Measurements from ENCODE around the gene TULP3. TPM values are rescaled to one million over a fixed set of nuclear protein-coding genes. Genes with fewer than 3 reads are reported as not detected.

TULP3 gene
- total and polyA plus RNA-seq, 2 experiments from 2014 or later = 19.0 to 22.9 TPM

DNA sequence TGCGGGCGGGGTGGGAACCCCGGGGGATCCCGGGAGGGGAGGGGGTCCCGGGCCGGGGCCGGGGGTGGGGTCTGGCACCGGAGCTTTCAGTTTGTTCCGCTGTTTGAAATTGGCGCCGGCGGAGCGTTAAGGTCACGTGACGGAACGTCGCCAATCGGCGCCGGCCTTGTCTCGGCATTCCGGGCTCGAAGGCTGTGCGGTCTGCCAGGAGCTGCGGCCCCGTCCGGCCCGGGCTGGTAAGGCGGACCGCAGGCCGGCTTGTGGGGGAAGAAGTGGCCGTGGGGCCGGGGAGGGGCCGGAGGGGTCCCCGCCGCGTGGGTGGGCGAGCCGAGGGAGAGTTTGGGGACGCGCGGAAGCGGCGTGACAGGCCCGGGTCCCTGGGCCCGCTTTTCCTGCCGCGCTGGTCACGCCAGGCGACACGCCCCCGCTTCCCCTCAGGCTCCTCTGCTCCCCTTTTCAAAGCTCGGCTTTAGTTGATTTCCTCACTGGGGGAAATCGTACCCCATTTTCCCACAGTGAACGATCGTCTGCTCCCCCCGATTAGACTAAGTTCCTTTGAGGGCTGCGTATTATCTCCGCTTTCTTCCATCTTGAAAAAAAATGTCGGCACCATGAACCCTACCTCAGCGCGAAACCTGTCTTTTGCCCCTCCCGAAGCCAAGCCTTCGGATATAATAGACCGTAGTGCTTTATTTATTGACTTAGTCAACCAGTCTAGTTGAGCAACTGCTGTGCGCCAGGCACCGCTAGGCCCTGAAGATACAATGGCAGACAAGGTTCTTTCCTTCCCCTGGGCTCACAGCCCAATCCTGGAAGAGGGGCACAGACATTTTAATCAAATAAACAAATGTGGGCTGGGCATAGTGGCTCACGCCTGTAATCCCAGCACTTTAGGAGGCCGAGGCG is 13.4 kb upstream of the TULP3 start, which contains the start of the genes FOXM1 and RHNO1:
FOXM1 (minus strand) TSS at position 128 of the 906 bp plus-strand sequence. CDS start 2,696 bp downstream, outside the sequence.
RHNO1 (plus strand) TSS at position 177 of the 906 bp plus-strand sequence. CDS start 8,144 bp downstream, outside the sequence.
- peak within 1 kb of the TSS; percentile 96 for H3K27ac ChIP-seq
- H3K4me2 ChIP-seq = peak within 1 kb of the TSS; percentile 98
- 2% methylated on average over 26 of the region's 70 CpGs for WGBS (ENCODE audit: low lambda C conversion rate, missing lambda C conversion rate)
- peak within 1 kb of the TSS; percentile 39 for H3K4me3 ChIP-seq
- no peaks in the 10 kb centered on the region for H3K36me3 ChIP-seq (replicated peaks; ENCODE audit: insufficient read depth, low read depth)
- no peak for TF ChIP-seq EZH2 (IDR thresholded peaks at IDR 0.05; ENCODE audit: borderline replicate concordance)
- TF ChIP-seq EZH2phosphoT487 (IDR thresholded peaks at IDR 0.05; ENCODE audit: low read depth, severe bottlenecking, unreplicated experiment) = no peak
- peak; percentile 6 for TF ChIP-seq CTCF (IDR thresholded peaks at IDR 0.05; ENCODE audit: poor library complexity)
- peaks cover 17% of the 10 kb centered on the region for H3K4me1 ChIP-seq (ENCODE audit: insufficient read depth)
- H3K79me2 ChIP-seq = peaks cover 64% of the 10 kb centered on the region
- H3K27me3 ChIP-seq = no peaks in the 10 kb centered on the region
- no peaks in the 10 kb centered on the region for H3K9me2 ChIP-seq (replicated peaks; ENCODE audit: insufficient read depth)
- no peaks in the 10 kb centered on the region for H4K20me1 ChIP-seq (ENCODE audit: insufficient read depth, poor library complexity, severe bottlenecking)
- peak within 1 kb of the TSS; percentile 65 for H2AFZ ChIP-seq
- no peaks in the 10 kb centered on the region for H3K9me3 ChIP-seq (ENCODE audit: low read depth)
- DNase-seq (ENCODE audit: low spot score) = peak; percentile 95

- no peaks in the 10 kb centered on the region for H3K27me3 ChIP-seq
- peak overlapping the region; percentile 65 for H2AFZ ChIP-seq
- peak; percentile 45 for DNase-seq (ENCODE audit: low spot score)
- TF ChIP-seq CTCF (IDR thresholded peaks at IDR 0.05; ENCODE audit: poor library complexity) = peak; percentile 4
- no peak for TF ChIP-seq EZH2phosphoT487 (IDR thresholded peaks at IDR 0.05; ENCODE audit: low read depth, severe bottlenecking, unreplicated experiment)
- no peaks in the 10 kb centered on the region for H3K9me3 ChIP-seq (ENCODE audit: low read depth)
- peak overlapping the region; percentile 98 for H3K4me2 ChIP-seq
- H3K4me1 ChIP-seq (ENCODE audit: insufficient read depth) = peaks cover 17% of the 10 kb centered on the region
- H3K79me2 ChIP-seq = peaks cover 70% of the 10 kb centered on the region
- WGBS (ENCODE audit: low lambda C conversion rate, missing lambda C conversion rate) = 38% methylated on average over 16 of the region's 16 CpGs
- no peaks in the 10 kb centered on the region for H3K36me3 ChIP-seq (replicated peaks; ENCODE audit: insufficient read depth, low read depth)
- peak overlapping the region; percentile 39 for H3K4me3 ChIP-seq
- peak overlapping the region; percentile 96 for H3K27ac ChIP-seq
- H3K9me2 ChIP-seq (replicated peaks; ENCODE audit: insufficient read depth) = no peaks in the 10 kb centered on the region
- no peaks in the 10 kb centered on the region for H4K20me1 ChIP-seq (ENCODE audit: insufficient read depth, poor library complexity, severe bottlenecking)
These were observed 12.5 kb upstream of the TULP3 start for GRCh38 chr12:2877953-2878732.

DNA sequence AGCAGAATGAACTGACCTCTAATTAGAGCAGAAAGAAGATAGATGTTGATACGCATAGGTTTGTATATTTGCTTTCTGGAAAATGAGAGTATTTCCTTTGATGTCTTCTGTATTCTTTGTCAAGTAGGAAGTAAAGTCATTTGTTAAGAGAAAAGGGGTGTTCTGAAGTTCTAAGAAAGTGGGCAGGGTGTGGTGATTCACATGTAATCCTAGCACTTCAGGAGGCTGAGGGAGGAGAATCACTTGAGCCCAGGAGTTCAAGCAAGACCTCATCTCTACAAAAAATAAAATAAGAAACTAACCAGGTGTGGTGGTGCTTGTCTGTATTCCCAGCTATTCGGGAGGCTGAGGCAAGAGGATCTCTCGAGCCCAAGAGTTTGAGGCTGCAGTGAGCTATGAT is 10.8 kb upstream of the TULP3 start:
- Histone ChIP-seq H3K36me3 (replicated peaks; ENCODE audit: insufficient read depth, low read depth) (no peaks in the 10 kb centered on the region), H3K79me2 (peaks cover 77% of the 10 kb centered on the region), H3K27me3 (no peaks in the 10 kb centered on the region), H3K9me2 (replicated peaks; ENCODE audit: insufficient read depth) (no peaks in the 10 kb centered on the region), H3K4me2 (no peak overlapping the region), H3K4me1 (ENCODE audit: insufficient read depth) (peaks cover 17% of the 10 kb centered on the region), H3K27ac (no peak overlapping the region), H3K9me3 (ENCODE audit: low read depth) (no peaks in the 10 kb centered on the region), H2AFZ (no peak overlapping the region), H3K4me3 (no peak overlapping the region), H4K20me1 (ENCODE audit: insufficient read depth, poor library complexity, severe bottlenecking) (no peaks in the 10 kb centered on the region)
- DNase-seq (ENCODE audit: low spot score) = no peak
- TF ChIP-seq EZH2 (IDR thresholded peaks at IDR 0.05; ENCODE audit: borderline replicate concordance) = no peak
- no peak for TF ChIP-seq EZH2phosphoT487 (IDR thresholded peaks at IDR 0.05; ENCODE audit: low read depth, severe bottlenecking, unreplicated experiment)
- TF ChIP-seq CTCF (IDR thresholded peaks at IDR 0.05; ENCODE audit: poor library complexity) = no peak
- WGBS (ENCODE audit: low lambda C conversion rate, missing lambda C conversion rate) = 96% methylated on average over 3 of the region's 3 CpGs

Measured in hepatocyte (in vitro differentiated cells).